Measurements from ENCODE around the gene TUBGCP3.

The TUBGCP3 gene

DNA sequence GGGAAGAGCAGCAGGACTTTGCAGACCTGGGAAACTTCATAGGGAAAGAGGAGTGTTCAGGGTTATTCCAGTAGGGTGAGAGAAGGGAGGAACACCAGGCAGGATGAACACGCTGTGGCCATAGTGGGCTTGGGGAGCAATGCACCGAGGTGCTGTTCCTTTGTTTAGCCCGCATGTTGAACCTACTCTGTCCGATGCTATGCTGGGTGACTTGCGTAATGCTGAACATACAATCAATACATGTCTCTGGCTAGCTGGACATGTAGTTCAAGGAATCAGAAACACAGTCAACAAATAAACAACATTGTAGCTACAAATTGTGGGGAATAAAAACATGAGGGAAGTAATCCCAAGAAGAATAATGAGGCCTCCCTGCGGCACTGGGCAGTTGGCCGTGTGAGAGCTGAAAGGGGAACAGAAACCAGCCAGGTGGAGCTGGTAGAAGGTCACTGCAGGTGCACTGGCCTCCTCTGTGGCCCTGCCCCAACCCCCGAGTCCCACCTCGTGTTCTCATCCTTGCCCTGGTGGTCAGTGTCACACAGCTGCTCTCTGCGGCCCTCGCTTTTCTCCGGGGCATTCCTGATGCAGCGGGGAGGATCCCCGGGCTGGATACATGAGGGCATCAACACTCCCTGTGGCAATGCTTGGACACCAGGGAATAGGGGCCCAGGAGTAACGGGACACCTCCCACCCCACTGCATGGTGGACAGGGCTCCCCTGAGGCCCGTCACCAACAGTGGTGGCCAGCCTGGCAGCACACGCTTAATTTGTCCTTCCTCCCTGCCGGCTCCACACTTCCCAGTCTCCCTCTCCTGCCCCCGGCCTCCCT is 36.9 kb upstream of the TUBGCP3 start:
- Histone ChIP-seq H3K9me3 (no peaks in the 10 kb centered on the region), H3K27me3 (peaks cover 45% of the 10 kb centered on the region), H3K36me3 (no peaks in the 10 kb centered on the region), H3K4me3 (ENCODE audit: low read depth in 1 of 2, low read length in 1 of 2) (no peak overlapping the region), H3K27ac (no peak overlapping the region), H3K4me1 (ENCODE audit: control insufficient read depth in 1 of 2, insufficient read depth in 1 of 2, low read depth in 1 of 2, low read length in 1 of 2) (no peaks in the 10 kb centered on the region)
- TF ChIP-seq, protein P1, sequence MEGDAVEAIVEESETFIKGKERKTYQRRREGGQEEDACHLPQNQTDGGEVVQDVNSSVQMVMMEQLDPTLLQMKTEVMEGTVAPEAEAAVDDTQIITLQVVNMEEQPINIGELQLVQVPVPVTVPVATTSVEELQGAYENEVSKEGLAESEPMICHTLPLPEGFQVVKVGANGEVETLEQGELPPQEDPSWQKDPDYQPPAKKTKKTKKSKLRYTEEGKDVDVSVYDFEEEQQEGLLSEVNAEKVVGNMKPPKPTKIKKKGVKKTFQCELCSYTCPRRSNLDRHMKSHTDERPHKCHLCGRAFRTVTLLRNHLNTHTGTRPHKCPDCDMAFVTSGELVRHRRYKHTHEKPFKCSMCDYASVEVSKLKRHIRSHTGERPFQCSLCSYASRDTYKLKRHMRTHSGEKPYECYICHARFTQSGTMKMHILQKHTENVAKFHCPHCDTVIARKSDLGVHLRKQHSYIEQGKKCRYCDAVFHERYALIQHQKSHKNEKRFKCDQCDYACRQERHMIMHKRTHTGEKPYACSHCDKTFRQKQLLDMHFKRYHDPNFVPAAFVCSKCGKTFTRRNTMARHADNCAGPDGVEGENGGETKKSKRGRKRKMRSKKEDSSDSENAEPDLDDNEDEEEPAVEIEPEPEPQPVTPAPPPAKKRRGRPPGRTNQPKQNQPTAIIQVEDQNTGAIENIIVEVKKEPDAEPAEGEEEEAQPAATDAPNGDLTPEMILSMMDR (IDR thresholded peaks at IDR 0.05): no peak

GRCh38 chr13:112624040-112624439 is 36.1 kb upstream of the TUBGCP3 start:
- no peaks in the 10 kb centered on the region for H3K4me1 ChIP-seq (ENCODE audit: control insufficient read depth in 1 of 2, insufficient read depth in 1 of 2, low read depth in 1 of 2, low read length in 1 of 2)
- H3K9me3 ChIP-seq: no peaks in the 10 kb centered on the region
- H3K27ac ChIP-seq: no peak overlapping the region
- TF ChIP-seq, protein P1 (IDR thresholded peaks at IDR 0.05): no peak
- no peaks in the 10 kb centered on the region for H3K36me3 ChIP-seq
- H3K4me3 ChIP-seq (ENCODE audit: low read depth in 1 of 2, low read length in 1 of 2): no peak overlapping the region
- peaks cover 37% of the 10 kb centered on the region for H3K27me3 ChIP-seq

DNA sequence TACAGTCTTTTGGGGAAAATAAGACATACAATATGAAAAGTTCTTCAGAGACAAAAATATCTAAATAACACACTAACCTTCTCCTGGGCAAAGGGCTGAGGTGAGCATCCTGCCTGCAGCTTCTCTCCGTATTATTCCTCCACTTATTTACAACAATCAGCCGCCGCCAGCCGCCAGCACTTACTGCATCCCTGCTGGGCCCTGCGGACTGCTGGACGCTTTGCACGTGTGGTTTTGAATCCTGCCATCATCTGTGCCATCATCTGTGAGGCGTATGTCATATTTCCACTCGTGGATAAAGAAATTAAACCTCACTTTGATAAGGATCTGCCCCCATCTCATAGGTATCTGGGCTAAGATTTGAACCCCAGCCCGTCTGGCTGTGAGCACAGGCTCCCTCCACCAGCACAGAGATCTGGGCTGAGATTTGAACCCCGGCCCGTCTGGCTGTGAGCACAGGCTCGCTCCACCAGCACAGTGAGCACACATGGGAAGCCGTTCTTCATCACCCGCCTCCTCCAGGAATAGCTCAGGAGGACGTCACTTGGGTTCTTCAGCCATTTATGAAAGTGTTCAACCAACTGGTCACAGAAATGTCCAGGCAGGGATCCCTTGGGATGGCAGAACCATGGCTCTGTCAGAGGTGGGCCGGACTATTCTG is 35.2 kb upstream of the TUBGCP3 start:
- TF ChIP-seq, protein P1 (IDR thresholded peaks at IDR 0.05): no peak
- Histone ChIP-seq H3K27me3 (peaks cover 33% of the 10 kb centered on the region), H3K27ac (no peak overlapping the region), H3K4me3 (ENCODE audit: low read depth in 1 of 2, low read length in 1 of 2) (no peak overlapping the region), H3K36me3 (no peaks in the 10 kb centered on the region), H3K4me1 (ENCODE audit: control insufficient read depth in 1 of 2, insufficient read depth in 1 of 2, low read depth in 1 of 2, low read length in 1 of 2) (no peaks in the 10 kb centered on the region), H3K9me3 (no peaks in the 10 kb centered on the region)

GRCh38 chr13:112622375-112622774 is 34.4 kb upstream of the TUBGCP3 start:
- Histone ChIP-seq H3K9me3 (no peaks in the 10 kb centered on the region), H3K27me3 (peaks cover 28% of the 10 kb centered on the region), H3K4me1 (ENCODE audit: control insufficient read depth in 1 of 2, insufficient read depth in 1 of 2, low read depth in 1 of 2, low read length in 1 of 2) (no peaks in the 10 kb centered on the region), H3K4me3 (ENCODE audit: low read depth in 1 of 2, low read length in 1 of 2) (no peak overlapping the region), H3K27ac (no peak overlapping the region), H3K36me3 (no peaks in the 10 kb centered on the region)
- TF ChIP-seq, protein P1 (IDR thresholded peaks at IDR 0.05): no peak

- no peaks in the 10 kb centered on the region for H3K4me1 ChIP-seq (ENCODE audit: control insufficient read depth in 1 of 2, insufficient read depth in 1 of 2, low read depth in 1 of 2, low read length in 1 of 2)
- no peaks in the 10 kb centered on the region for H3K9me3 ChIP-seq
- H3K36me3 ChIP-seq: no peaks in the 10 kb centered on the region
- no peak overlapping the region for H3K4me3 ChIP-seq (ENCODE audit: low read depth in 1 of 2, low read length in 1 of 2)
- peaks cover 38% of the 10 kb centered on the region for H3K27me3 ChIP-seq
- TF ChIP-seq, protein P1 (IDR thresholded peaks at IDR 0.05): no peak
- no peak overlapping the region for H3K27ac ChIP-seq
These were observed 32.0 kb upstream of the TUBGCP3 start for GRCh38 chr13:112619730-112620631.
